Sigmoid colon (tissue), 7 donors: ENCODE data around the gene MTMR3. TPM values are rescaled to one million over a fixed set of nuclear protein-coding genes. Genes with fewer than 3 reads are reported as not detected.
A peak's percentile ranks its signal among the peaks of the same experiment; 100 is the strongest.

ENCODE experiments used
- DNase-seq: peaks from one replicate; pipeline ENCODE4 v3.0.0-alpha.2; 2019
- H3K27ac ChIP-seq, 4 donors: fragments of 200-600 bp; sonication (generic); one replicate each; pipeline ENCODE4 v1.5.1; 2016 to 2019; ENCODE audit warnings: mild to moderate bottlenecking in 1 of 4
- H3K27me3 ChIP-seq, 3 donors: fragments of 200-600 bp; sonication (generic); one replicate each; pipeline ENCODE4 v1.5.1; 2019; ENCODE audit warnings: mild to moderate bottlenecking in 1 of 3
- H3K36me3 ChIP-seq, 4 donors: fragments of 200-600 bp; sonication (generic); one replicate each; pipeline ENCODE4 v1.5.1; 2016 to 2019
- H3K4me1 ChIP-seq, 4 donors: fragments of 200-600 bp; sonication (generic); one replicate each; pipeline ENCODE4 v1.5.1; 2017 to 2019
- H3K4me3 ChIP-seq, 4 donors: fragments of 200-600 bp; sonication (generic); one replicate each; pipeline ENCODE4 v1.5.1; 2017 to 2019; ENCODE audit warnings: mild to moderate bottlenecking in 2 of 4, moderate library complexity in 1 of 4
- H3K9me3 ChIP-seq, 4 donors: fragments of 200-600 bp in 3 of 4; sonication (generic) in 3 of 4; one replicate each; pipeline versions ENCODE4 v1.5.1 to v1.6.1; 2013 to 2019
- EP300 ChIP-seq, 4 donors: sonication (generic); formaldehyde crosslinking; IDR thresholded peaks; one replicate each; pipeline ENCODE4 v1.6.1; 2017; ENCODE audit warnings: antibody characterized with exemption in 4 of 4
- POLR2A ChIP-seq, 2 donors: fragments of 450-650 bp; IDR thresholded peaks; one replicate each; pipeline ENCODE4 v1.6.1; 2016; ENCODE audit warnings: antibody characterized with exemption in 2 of 2, mild to moderate bottlenecking in 2 of 2, moderate library complexity in 2 of 2
- POLR2AphosphoS5 ChIP-seq, 4 donors: sonication (generic); formaldehyde crosslinking; IDR thresholded peaks; one replicate each; pipeline ENCODE4 v1.6.1; 2017; ENCODE audit warnings: antibody characterized with exemption in 4 of 4
- WGBS, 2 donors: extraction: QIAGEN DNeasy Blood & Tissue Kit; methylation state at CpG; one replicate each; pipeline ENCODE4 v1.1.7; 2013; 5-methylcytosine and 5-hydroxymethylcytosine counted together
- intact Hi-C: fragments of 100-400 bp; cut with DNase I; formaldehyde crosslinking; loops from one replicate; pipeline ENCODE4 v1.15.1; 2023
- polyA plus RNA-seq, 3 donors: library from polyadenylated mRNA; stranded (reverse); fragments of 200-250 nt; gene quantifications; one replicate each; pipeline ENCODE4 v1.2.3, GENCODE V29; 2013
- total RNA-seq, 4 donors: library from RNA; depleted of rRNA; stranded (reverse); fragments of >200 nt; gene quantifications; one replicate each; pipeline ENCODE4 v1.1.0, GENCODE V29; 2016
- TF ChIP-seq, protein P1 (sequence below), 4 experiments: fragments of 450-650 bp in 3 of 4; fragments of 200-600 bp in 1 of 4; IDR thresholded peaks; one replicate each; pipeline ENCODE4 v1.5.1; 2016 to 2019; ENCODE audit warnings: antibody characterized with exemption in 4 of 4, mild to moderate bottlenecking in 3 of 4, moderate library complexity in 2 of 4
- donor health status: healthy with polysubstance abuse.
- donor health status: Bipolar disorder and iron deficiency.
- donor health status: healthy.

The MTMR3 gene
- total and polyA plus RNA-seq, 7 donors = 6.6 to 52.3 (median 40.7) TPM

DNA sequence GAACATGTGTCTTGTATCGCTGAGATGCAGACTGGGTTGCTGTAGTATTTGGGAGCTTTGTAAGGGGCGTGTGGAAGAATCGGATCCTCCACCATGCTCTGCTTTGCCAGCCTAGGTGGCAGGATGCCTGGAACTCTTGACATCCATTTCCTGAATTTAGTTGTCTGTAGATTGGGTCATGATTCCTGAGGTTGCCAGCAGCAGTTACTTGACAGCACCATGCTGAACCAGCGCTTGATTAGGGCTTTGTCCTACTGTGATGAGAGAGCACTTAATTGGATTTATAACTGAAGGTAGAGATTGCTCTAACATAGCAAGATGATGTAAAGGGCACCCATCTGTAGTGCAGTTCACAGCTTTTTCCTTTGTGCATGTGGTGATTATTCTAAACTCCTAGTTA is 121.7 kb downstream of the MTMR3 start:
- Histone ChIP-seq H3K27ac (no peak overlapping the region), H3K9me3 (no peaks in the 10 kb centered on the region), H3K4me1 (peaks cover 0 to 18% (median 8%) of the 10 kb centered on the region in 4 donors), H3K4me3 (no peak overlapping the region), H3K27me3 (no peaks in the 10 kb centered on the region), H3K36me3 (peaks cover 8 to 64% (median 22%) of the 10 kb centered on the region in 4 donors)
- 76 to 82% methylated on average over 4 of the region's 4 CpGs for WGBS, 2 donors
- TF ChIP-seq, protein P1, sequence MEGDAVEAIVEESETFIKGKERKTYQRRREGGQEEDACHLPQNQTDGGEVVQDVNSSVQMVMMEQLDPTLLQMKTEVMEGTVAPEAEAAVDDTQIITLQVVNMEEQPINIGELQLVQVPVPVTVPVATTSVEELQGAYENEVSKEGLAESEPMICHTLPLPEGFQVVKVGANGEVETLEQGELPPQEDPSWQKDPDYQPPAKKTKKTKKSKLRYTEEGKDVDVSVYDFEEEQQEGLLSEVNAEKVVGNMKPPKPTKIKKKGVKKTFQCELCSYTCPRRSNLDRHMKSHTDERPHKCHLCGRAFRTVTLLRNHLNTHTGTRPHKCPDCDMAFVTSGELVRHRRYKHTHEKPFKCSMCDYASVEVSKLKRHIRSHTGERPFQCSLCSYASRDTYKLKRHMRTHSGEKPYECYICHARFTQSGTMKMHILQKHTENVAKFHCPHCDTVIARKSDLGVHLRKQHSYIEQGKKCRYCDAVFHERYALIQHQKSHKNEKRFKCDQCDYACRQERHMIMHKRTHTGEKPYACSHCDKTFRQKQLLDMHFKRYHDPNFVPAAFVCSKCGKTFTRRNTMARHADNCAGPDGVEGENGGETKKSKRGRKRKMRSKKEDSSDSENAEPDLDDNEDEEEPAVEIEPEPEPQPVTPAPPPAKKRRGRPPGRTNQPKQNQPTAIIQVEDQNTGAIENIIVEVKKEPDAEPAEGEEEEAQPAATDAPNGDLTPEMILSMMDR (IDR thresholded peaks at IDR 0.05) = no peak
- no peak for TF ChIP-seq EP300 (IDR thresholded peaks at IDR 0.05)
- TF ChIP-seq POLR2AphosphoS5 (IDR thresholded peaks at IDR 0.05) = no peak
- TF ChIP-seq POLR2A (IDR thresholded peaks at IDR 0.05) = no peak
- intact Hi-C loops = loop anchor here (2.0 to 5.0 kb wide), 4 partner anchors 118 to 367 kb away; partner anchors contain the start of genes UQCR10 and ZMAT5
- no peak for DNase-seq

DNA sequence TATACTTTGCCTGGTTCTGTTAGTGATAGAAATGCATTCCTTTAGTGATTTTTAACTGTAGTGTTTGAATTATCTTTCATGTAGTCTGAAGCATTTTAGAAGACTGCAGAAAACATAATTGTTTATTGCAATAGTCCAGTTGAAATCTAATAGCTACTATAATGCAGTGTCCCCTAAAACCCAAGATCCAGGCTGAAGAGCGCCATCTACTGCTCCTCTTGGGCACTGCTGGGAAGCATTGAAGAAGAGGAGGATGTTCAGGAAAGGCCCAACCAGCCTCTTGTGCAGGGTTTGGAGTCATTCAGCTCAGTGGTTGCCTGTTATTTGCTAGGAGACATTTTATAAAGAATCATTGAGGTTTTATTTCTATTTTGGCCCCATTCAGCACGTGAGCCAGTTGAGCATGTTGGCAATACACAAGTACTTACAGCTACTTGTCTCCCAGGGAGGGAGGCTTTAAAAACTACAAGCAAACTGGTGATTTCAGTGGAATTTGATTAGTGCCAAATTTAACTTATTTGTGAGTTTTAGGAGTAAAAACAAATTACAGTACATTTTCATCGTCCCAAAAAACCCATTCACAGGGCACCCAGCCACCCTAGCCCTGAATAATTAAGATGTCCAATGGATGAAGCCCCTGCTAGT is 122.4 kb downstream of the MTMR3 start:
- DNase-seq = peak; percentile 81
- no peak overlapping the region for H3K4me3 ChIP-seq
- H3K27me3 ChIP-seq = no peaks in the 10 kb centered on the region
- WGBS, 2 donors = 40 to 58% methylated on average over 3 of the region's 3 CpGs
- intact Hi-C loops = loop anchor here (2.0 to 5.0 kb wide), 2 partner anchors 119 to 368 kb away; no protein-coding TSS in a partner anchor
- peaks cover 0 to 18% (median 8%) of the 10 kb centered on the region in 4 donors for H3K4me1 ChIP-seq
- TF ChIP-seq, protein P1 (IDR thresholded peaks at IDR 0.05) = peak; percentile 74 to 96 (median 86)
- no peak for TF ChIP-seq EP300 (IDR thresholded peaks at IDR 0.05)
- no peaks in the 10 kb centered on the region for H3K9me3 ChIP-seq
- no peak overlapping the region for H3K27ac ChIP-seq
- H3K36me3 ChIP-seq = peaks cover 8 to 66% (median 27%) of the 10 kb centered on the region in 4 donors

DNA sequence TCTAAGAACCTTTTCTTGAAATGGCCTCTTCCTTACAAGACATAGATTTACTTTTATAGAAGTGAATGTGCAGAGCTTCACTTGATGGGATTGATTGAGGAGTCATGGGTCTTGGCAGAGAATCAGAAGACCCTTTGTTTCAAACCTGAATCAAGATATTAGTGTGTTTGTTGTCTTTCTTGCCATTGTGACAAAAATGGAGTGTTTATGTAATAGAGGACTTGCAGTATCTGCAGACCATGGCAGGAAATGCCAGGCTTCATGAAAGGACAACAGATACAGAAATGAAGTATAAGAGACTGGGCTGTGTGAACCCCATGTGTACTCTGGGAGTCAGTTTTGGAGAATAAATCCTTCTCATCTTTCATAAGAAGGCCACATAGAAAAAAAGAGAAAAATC is 124.4 kb downstream of the MTMR3 start:
- H3K36me3 ChIP-seq = peaks cover 10 to 80% (median 29%) of the 10 kb centered on the region in 4 donors
- intact Hi-C loops = loop anchor here (2.0 to 5.0 kb wide), 2 partner anchors 169 to 370 kb away; partner anchors contain the start of gene ASCC2
- no peak for DNase-seq
- H3K4me1 ChIP-seq = peaks cover 0 to 18% (median 8%) of the 10 kb centered on the region in 4 donors
- no peaks in the 10 kb centered on the region for H3K9me3 ChIP-seq
- no peak overlapping the region for H3K4me3 ChIP-seq
- TF ChIP-seq, protein P1 (IDR thresholded peaks at IDR 0.05) = no peak
- TF ChIP-seq EP300 (IDR thresholded peaks at IDR 0.05) (no peak), POLR2AphosphoS5 (IDR thresholded peaks at IDR 0.05) (no peak), POLR2A (IDR thresholded peaks at IDR 0.05) (no peak)
- no peaks in the 10 kb centered on the region for H3K27me3 ChIP-seq
- no peak overlapping the region for H3K27ac ChIP-seq

DNA sequence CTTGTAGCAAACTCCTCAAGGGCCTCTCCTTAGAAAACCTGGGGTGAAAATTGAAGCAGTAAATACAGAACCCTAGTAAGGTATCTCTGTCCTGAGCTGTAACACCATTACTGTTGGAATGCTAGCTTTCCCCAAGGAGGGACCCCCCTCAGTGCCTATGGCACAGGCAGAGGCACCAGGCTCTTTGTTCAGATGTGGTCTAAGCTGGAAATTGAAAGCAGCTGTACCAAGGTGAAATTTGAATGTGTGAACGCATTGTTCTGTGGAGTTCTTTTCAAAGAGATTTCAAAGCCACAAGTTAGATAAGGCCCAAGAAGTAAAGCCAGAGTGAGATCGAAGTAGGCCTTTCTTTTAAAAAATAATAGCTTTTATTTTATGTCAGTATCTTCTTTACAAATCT is 125.4 kb downstream of the MTMR3 start:
- Histone ChIP-seq H3K27me3 (no peaks in the 10 kb centered on the region), H3K36me3 (peaks cover 11 to 80% (median 37%) of the 10 kb centered on the region in 4 donors), H3K4me3 (no peak overlapping the region), H3K4me1 (peaks cover 0 to 18% (median 8%) of the 10 kb centered on the region in 4 donors), H3K9me3 (no peaks in the 10 kb centered on the region), H3K27ac (no peak overlapping the region)
- intact Hi-C loops = loop anchor here (5.0 kb wide), 1 partner anchor 371 kb away; no protein-coding TSS in a partner anchor
- WGBS, 2 donors = 80 to 96% methylated on average over 2 of the region's 2 CpGs
- TF ChIP-seq, protein P1 (IDR thresholded peaks at IDR 0.05) = no peak
- TF ChIP-seq POLR2AphosphoS5 (IDR thresholded peaks at IDR 0.05) (no peak), POLR2A (IDR thresholded peaks at IDR 0.05) (no peak), EP300 (IDR thresholded peaks at IDR 0.05) (no peak)
- DNase-seq = no peak
